DOHH2 (cell line): ENCODE data around the gene PGGHG.

ENCODE experiments used
- H3F3A ChIP-seq: fragments of 200-600 bp; sonication (generic), shearing (Covaris generic); 2 replicates; pipeline ENCODE4 v1.6.0; 2016; ENCODE audit warnings: antibody characterized with exemption, mild to moderate bottlenecking; ENCODE audit not compliant: control insufficient read depth, insufficient read depth
- H3K27ac ChIP-seq: fragments of 200-600 bp; sonication (generic); 2 replicates; pipeline ENCODE4 v1.5.1; 2014; ENCODE audit warnings: low read depth, mild to moderate bottlenecking, low read length, moderate library complexity
- H3K27me3 ChIP-seq: fragments of 200-600 bp; sonication (generic); 2 replicates; pipeline ENCODE4 v1.6.1; 2014; ENCODE audit warnings: mild to moderate bottlenecking, low read length, mixed read lengths; ENCODE audit not compliant: control insufficient read depth
- H3K36me3 ChIP-seq: fragments of 200-600 bp; sonication (generic); 2 replicates; pipeline ENCODE4 v1.6.1; 2014; ENCODE audit warnings: mild to moderate bottlenecking, low read length, moderate library complexity, mixed read lengths; ENCODE audit not compliant: control insufficient read depth
- H3K4me1 ChIP-seq: fragments of 200-600 bp; sonication (generic); 2 replicates; pipeline ENCODE4 v1.6.1; 2014; ENCODE audit warnings: mild to moderate bottlenecking, low read length, mixed read lengths; ENCODE audit not compliant: control insufficient read depth
- H3K4me2 ChIP-seq: fragments of 200-600 bp; sonication (generic); 2 replicates; pipeline ENCODE4 v1.6.0; 2014; ENCODE audit warnings: mild to moderate bottlenecking, low read length, moderate library complexity
- H3K4me3 ChIP-seq: fragments of 200-600 bp; sonication (generic); 2 replicates; pipeline ENCODE4 v1.5.1; 2014; ENCODE audit warnings: mild to moderate bottlenecking, low read length, mixed read lengths
- H3K79me2 ChIP-seq: fragments of 200-600 bp; sonication (generic); 2 replicates; pipeline ENCODE4 v1.6.1; 2014; ENCODE audit warnings: mild to moderate bottlenecking, low read length, mixed read lengths; ENCODE audit not compliant: control insufficient read depth
- H3K9me2 ChIP-seq: fragments of 200-600 bp; sonication (generic); replicated peaks from 2 replicates; pipeline ENCODE4 v1.6.1; 2014; ENCODE audit warnings: mild to moderate bottlenecking, low read length, mixed read lengths; ENCODE audit not compliant: control insufficient read depth
- H3K9me3 ChIP-seq: fragments of 200-600 bp; sonication (generic); 2 replicates; pipeline ENCODE4 v1.6.1; 2014; ENCODE audit warnings: antibody characterized with exemption, low read length, mixed read lengths; ENCODE audit not compliant: control insufficient read depth, insufficient read depth
- H4K20me1 ChIP-seq: fragments of 200-600 bp; sonication (generic); 2 replicates; pipeline ENCODE4 v1.6.0; 2014; ENCODE audit warnings: low read depth, mild to moderate bottlenecking, antibody characterized with exemption, low read length, moderate library complexity; ENCODE audit not compliant: control insufficient read depth, insufficient read depth
- EZH2phosphoT487 ChIP-seq: fragments of 200-600 bp; sonication (generic); IDR thresholded peaks from 2 replicates; pipeline ENCODE4 v1.6.1; 2017; ENCODE audit warnings: borderline replicate concordance, mild to moderate bottlenecking, antibody characterized with exemption, low read length, moderate library complexity, mixed read lengths
- TF ChIP-seq, protein P1 (sequence below): fragments of 200-600 bp; sonication (generic); IDR thresholded peaks from one replicate; pipeline ENCODE4 v1.5.1; 2014; ENCODE audit warnings: antibody characterized with exemption, mild to moderate bottlenecking, low read depth, low read length; ENCODE audit not compliant: poor library complexity, severe bottlenecking

The PGGHG gene

GRCh38 chr11:329886-330253 is 40.9 kb downstream of the PGGHG start:
- H3F3A ChIP-seq, result peaks cover 26% of the 10 kb centered on the region
- H3K9me2 ChIP-seq, result no peaks in the 10 kb centered on the region
- peak overlapping the region; percentile 73 for H3K27ac ChIP-seq
- H4K20me1 ChIP-seq, result no peaks in the 10 kb centered on the region
- no peaks in the 10 kb centered on the region for H3K27me3 ChIP-seq
- H3K4me3 ChIP-seq, result peak overlapping the region; percentile 59
- no peaks in the 10 kb centered on the region for H3K79me2 ChIP-seq
- H3K4me1 ChIP-seq, result peaks cover 52% of the 10 kb centered on the region
- peaks cover 6% of the 10 kb centered on the region; the same call in 1 of the 2 replicates for H3K9me3 ChIP-seq
- H3K4me2 ChIP-seq, result peak overlapping the region; percentile 49
- H3K36me3 ChIP-seq, result no peaks in the 10 kb centered on the region
- no peak for TF ChIP-seq EZH2phosphoT487
- TF ChIP-seq, protein P1, sequence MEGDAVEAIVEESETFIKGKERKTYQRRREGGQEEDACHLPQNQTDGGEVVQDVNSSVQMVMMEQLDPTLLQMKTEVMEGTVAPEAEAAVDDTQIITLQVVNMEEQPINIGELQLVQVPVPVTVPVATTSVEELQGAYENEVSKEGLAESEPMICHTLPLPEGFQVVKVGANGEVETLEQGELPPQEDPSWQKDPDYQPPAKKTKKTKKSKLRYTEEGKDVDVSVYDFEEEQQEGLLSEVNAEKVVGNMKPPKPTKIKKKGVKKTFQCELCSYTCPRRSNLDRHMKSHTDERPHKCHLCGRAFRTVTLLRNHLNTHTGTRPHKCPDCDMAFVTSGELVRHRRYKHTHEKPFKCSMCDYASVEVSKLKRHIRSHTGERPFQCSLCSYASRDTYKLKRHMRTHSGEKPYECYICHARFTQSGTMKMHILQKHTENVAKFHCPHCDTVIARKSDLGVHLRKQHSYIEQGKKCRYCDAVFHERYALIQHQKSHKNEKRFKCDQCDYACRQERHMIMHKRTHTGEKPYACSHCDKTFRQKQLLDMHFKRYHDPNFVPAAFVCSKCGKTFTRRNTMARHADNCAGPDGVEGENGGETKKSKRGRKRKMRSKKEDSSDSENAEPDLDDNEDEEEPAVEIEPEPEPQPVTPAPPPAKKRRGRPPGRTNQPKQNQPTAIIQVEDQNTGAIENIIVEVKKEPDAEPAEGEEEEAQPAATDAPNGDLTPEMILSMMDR, result no peak

GRCh38 chr11:330307-330693 is 41.4 kb downstream of the PGGHG start:
- Histone ChIP-seq H3K9me3 (peaks cover 6% of the 10 kb centered on the region; the same call in 1 of the 2 replicates), H3K79me2 (no peaks in the 10 kb centered on the region), H3K4me2 (no peak overlapping the region), H3F3A (peaks cover 26% of the 10 kb centered on the region), H3K4me3 (no peak overlapping the region), H3K9me2 (no peaks in the 10 kb centered on the region), H3K27me3 (no peaks in the 10 kb centered on the region), H3K36me3 (no peaks in the 10 kb centered on the region), H4K20me1 (no peaks in the 10 kb centered on the region), H3K27ac (no peak overlapping the region), H3K4me1 (peaks cover 50% of the 10 kb centered on the region)
- TF ChIP-seq EZH2phosphoT487, result no peak
- TF ChIP-seq, protein P1, result no peak

GRCh38 chr11:330694-331357 is 41.9 kb downstream of the PGGHG start:
- H3K36me3 ChIP-seq, result no peaks in the 10 kb centered on the region
- H3K4me3 ChIP-seq, result no peak overlapping the region
- H3K9me2 ChIP-seq, result no peaks in the 10 kb centered on the region
- no peaks in the 10 kb centered on the region for H3K79me2 ChIP-seq
- H3F3A ChIP-seq, result peaks cover 26% of the 10 kb centered on the region
- H3K4me2 ChIP-seq, result no peak overlapping the region
- TF ChIP-seq, protein P1, result no peak
- TF ChIP-seq EZH2phosphoT487, result no peak
- peaks cover 6% of the 10 kb centered on the region; the same call in 1 of the 2 replicates for H3K9me3 ChIP-seq
- H3K27ac ChIP-seq, result no peak overlapping the region
- H4K20me1 ChIP-seq, result no peaks in the 10 kb centered on the region
- H3K27me3 ChIP-seq, result no peaks in the 10 kb centered on the region
- H3K4me1 ChIP-seq, result peaks cover 51% of the 10 kb centered on the region
